Nephron progenitor cell (in vitro differentiated cells): ENCODE measurements around the gene RORB.
"Not testable (repeated sequence)": the region's sequence is repeated elsewhere in the genome, so short reads cannot be mapped to it uniquely, and the experiment has no call there.

Source experiments
- DNase-seq: peaks from one replicate; pipeline ENCODE4 v3.0.0; 2021
- H3K27ac Mint-ChIP-seq: 2 replicates; pipeline ENCODE4 v1.8.0; 2021; ENCODE audit warnings: mild to moderate bottlenecking, moderate library complexity, mixed read lengths
- H3K27me3 Mint-ChIP-seq: 2 replicates; pipeline ENCODE4 v1.8.0; 2021; ENCODE audit warnings: mild to moderate bottlenecking, low read depth, mixed read lengths; ENCODE audit not compliant: poor library complexity
- H3K36me3 Mint-ChIP-seq: 2 replicates; pipeline ENCODE4 v1.8.0; 2021; ENCODE audit warnings: low read depth, mixed read lengths
- H3K4me1 Mint-ChIP-seq: 2 replicates; pipeline ENCODE4 v1.8.0; 2021; ENCODE audit warnings: mixed read lengths
- H3K4me3 Mint-ChIP-seq: 2 replicates; pipeline ENCODE4 v1.8.0; 2021; ENCODE audit warnings: mild to moderate bottlenecking, moderate library complexity, mixed read lengths
- H3K9me3 Mint-ChIP-seq: 2 replicates; pipeline ENCODE4 v1.8.0; 2021; ENCODE audit warnings: mild to moderate bottlenecking, moderate library complexity, mixed read lengths
- CTCF ChIP-seq: fragments of 200-600 bp; sonication (generic); IDR thresholded peaks from 2 replicates; pipeline ENCODE4 v1.5.0; 2021; ENCODE audit warnings: antibody characterized with exemption

The RORB gene

GRCh38 chr9:74528207-74528606 is 31.1 kb downstream of the RORB start:
- TF ChIP-seq CTCF = no peak
- Mint-ChIP-seq H3K27me3 (peaks cover 3% of the 10 kb centered on the region), H3K4me1 (no peaks in the 10 kb centered on the region), H3K4me3 (no peak overlapping the region), H3K27ac (no peak overlapping the region), H3K9me3 (no peaks in the 10 kb centered on the region), H3K36me3 (no peaks in the 10 kb centered on the region)
- DNase-seq = no peak

GRCh38 chr9:74530458-74530857 is 33.3 kb downstream of the RORB start:
- H3K4me1 Mint-ChIP-seq, H3K27me3 Mint-ChIP-seq, H3K4me3 Mint-ChIP-seq, H3K36me3 Mint-ChIP-seq, H3K9me3 Mint-ChIP-seq, H3K27ac Mint-ChIP-seq, DNase-seq: not testable (repeated sequence)

- no peaks in the 10 kb centered on the region for H3K36me3 Mint-ChIP-seq
- DNase-seq = no peak
- H3K27ac Mint-ChIP-seq = no peak overlapping the region
- H3K27me3 Mint-ChIP-seq = peaks cover 3% of the 10 kb centered on the region
- TF ChIP-seq CTCF = no peak
- H3K4me3 Mint-ChIP-seq = no peak overlapping the region
- H3K4me1 Mint-ChIP-seq = no peaks in the 10 kb centered on the region
- no peaks in the 10 kb centered on the region for H3K9me3 Mint-ChIP-seq
These were observed 36.1 kb downstream of the RORB start for GRCh38 chr9:74533253-74533652.

- no peak for TF ChIP-seq CTCF
- Mint-ChIP-seq H3K36me3 (no peaks in the 10 kb centered on the region), H3K9me3 (no peaks in the 10 kb centered on the region), H3K27me3 (peaks cover 3% of the 10 kb centered on the region), H3K27ac (no peak overlapping the region), H3K4me1 (no peaks in the 10 kb centered on the region), H3K4me3 (no peak overlapping the region)
- no peak for DNase-seq
These were observed 37.7 kb downstream of the RORB start for GRCh38 chr9:74534841-74535240.

- peaks cover 12% of the 10 kb centered on the region for H3K27me3 Mint-ChIP-seq
- no peaks in the 10 kb centered on the region for H3K36me3 Mint-ChIP-seq
- no peaks in the 10 kb centered on the region for H3K9me3 Mint-ChIP-seq
- H3K4me3 Mint-ChIP-seq = no peak overlapping the region
- H3K4me1 Mint-ChIP-seq = peaks cover 14% of the 10 kb centered on the region
- no peak for DNase-seq
- TF ChIP-seq CTCF = no peak
- no peak overlapping the region for H3K27ac Mint-ChIP-seq
These were observed 46.0 kb downstream of the RORB start for GRCh38 chr9:74543145-74543544.

GRCh38 chr9:74551266-74551665 is 54.1 kb downstream of the RORB start:
- Mint-ChIP-seq H3K9me3 (no peaks in the 10 kb centered on the region), H3K27ac (no peak overlapping the region), H3K27me3 (peaks cover 6% of the 10 kb centered on the region), H3K4me3 (no peak overlapping the region), H3K36me3 (no peaks in the 10 kb centered on the region), H3K4me1 (peaks cover 11% of the 10 kb centered on the region)
- no peak for DNase-seq
- TF ChIP-seq CTCF = no peak
